Spleen (tissue), 11 donors: ENCODE results near the gene SEPHS1. TPM values are rescaled to one million over a fixed set of nuclear protein-coding genes. Genes with fewer than 3 reads are reported as not detected.

Source experiments
- DNase-seq: peaks from one replicate; pipeline ENCODE4 v3.0.0-alpha.2; 2020
- H3K27ac ChIP-seq, 8 donors: fragments of 200-600 bp; sonication (generic) in 7 of 8; 1 replicate in 4 of 8; 2 replicates in 4 of 8; pipeline versions ENCODE4 v1.5.0 to v1.8.0; 2016 to 2021; ENCODE audit warnings: inconsistent platforms in 4 of 8, mild to moderate bottlenecking in 4 of 8, moderate library complexity in 1 of 8
- H3K27me3 ChIP-seq, 7 donors: fragments of 200-600 bp; sonication (generic) in 6 of 7; replicated peaks in 1 of 7; 1 replicate in 4 of 7; 2 replicates in 3 of 7; pipeline versions ENCODE4 v1.5.0 to v1.8.0; 2016 to 2021; ENCODE audit warnings: inconsistent platforms in 3 of 7, mild to moderate bottlenecking in 1 of 7
- H3K36me3 ChIP-seq, 6 donors: fragments of 200-600 bp; sonication (generic) in 5 of 6; 1 replicate in 4 of 6; 2 replicates in 2 of 6; pipeline versions ENCODE4 v1.5.0 to v1.8.0; 2016 to 2021; ENCODE audit warnings: inconsistent platforms in 2 of 6
- H3K4me1 ChIP-seq, 6 donors: fragments of 200-600 bp; sonication (generic) in 5 of 6; 1 replicate in 3 of 6; 2 replicates in 3 of 6; pipeline versions ENCODE4 v1.5.0 to v1.8.0; 2016 to 2021; ENCODE audit warnings: inconsistent platforms in 3 of 6
- H3K4me3 ChIP-seq, 8 donors: fragments of 200-600 bp; sonication (generic) in 7 of 8; 1 replicate in 4 of 8; 2 replicates in 4 of 8; pipeline versions ENCODE4 v1.5.0 to v1.8.0; 2016 to 2021; ENCODE audit warnings: inconsistent platforms in 4 of 8, mild to moderate bottlenecking in 4 of 8, moderate library complexity in 2 of 8
- H3K9me3 ChIP-seq, 8 donors: fragments of 200-600 bp; sonication (generic) in 7 of 8; 1 replicate in 4 of 8; 2 replicates in 4 of 8; pipeline versions ENCODE4 v1.5.0 to v1.8.0; 2016 to 2021; ENCODE audit warnings: inconsistent platforms in 4 of 8
- POLR2A ChIP-seq, 3 donors: fragments of 450-650 bp; IDR thresholded peaks; one replicate each; pipeline ENCODE4 v1.5.1; 2017; ENCODE audit warnings: antibody characterized with exemption in 3 of 3, mild to moderate bottlenecking in 1 of 3
- POLR2AphosphoS5 ChIP-seq, 3 donors: sonication (generic); formaldehyde crosslinking; IDR thresholded peaks; one replicate each; pipeline ENCODE4 v1.5.1; 2017; ENCODE audit warnings: antibody characterized with exemption in 3 of 3
- WGBS, 5 donors: extraction: QIAGEN DNeasy Blood & Tissue Kit in 3 of 5; methylation state at CpG; one replicate each; pipeline versions ENCODE4 v1.1.5 to v1.1.7; 2013 to 2018; 5-methylcytosine and 5-hydroxymethylcytosine counted together
- intact Hi-C: fragments of 100-400 bp; cut with DNase I; formaldehyde crosslinking; loops from one replicate; pipeline ENCODE4 v1.15.0; 2023; ENCODE audit warnings: low total_unique reads
- polyA plus RNA-seq, 3 donors: library from polyadenylated mRNA; stranded (reverse); fragments of 200-250 nt; gene quantifications; one replicate each; pipeline ENCODE4 v1.2.1, GENCODE V29; 2013
- total RNA-seq, 7 donors: library from RNA; depleted of rRNA in 3 of 7; stranded (reverse); fragments of >200 nt in 3 of 7; fragmentation: NEBNext Ultra II Directional in 4 of 7; extraction: Animal tissue kit (Norgen Biotek cat#: 25700) in 4 of 7; gene quantifications; one replicate each; pipeline versions ENCODE4 v1.1.0 to v1.2.1, GENCODE V29; 2016 to 2021
- TF ChIP-seq, protein P1 (sequence below), 11 experiments: fragments of 200-600 bp in 7 of 11; fragments of 450-650 bp in 4 of 11; sonication (generic) in 4 of 11; IDR thresholded peaks in 8 of 11; conservative IDR thresholded peaks in 3 of 11; 1 replicate in 7 of 11; 2 replicates in 4 of 11; pipeline versions ENCODE4 v1.4.0 to v1.8.0; 2016 to 2021; ENCODE audit warnings: antibody characterized with exemption in 11 of 11, inconsistent platforms in 4 of 11, mild to moderate bottlenecking in 1 of 11
- donor health status: healthy with polysubstance abuse.
- donor health status: DM: no; HTN: no; CAD: no; lungs with moderate emphysema.
- donor health status: DM: no; HTN: no; CAD: no.
- donor health status: Bipolar disorder and iron deficiency.
- donor health status: healthy.
- donor health status: DM: no; HTN: no; CAD: no.
- donor health status: DM: yes; HTN: yes; CAD: no.

The SEPHS1 gene
- total and polyA plus RNA-seq, 10 donors: 15.4 to 44.0 (median 28.0) TPM

DNA sequence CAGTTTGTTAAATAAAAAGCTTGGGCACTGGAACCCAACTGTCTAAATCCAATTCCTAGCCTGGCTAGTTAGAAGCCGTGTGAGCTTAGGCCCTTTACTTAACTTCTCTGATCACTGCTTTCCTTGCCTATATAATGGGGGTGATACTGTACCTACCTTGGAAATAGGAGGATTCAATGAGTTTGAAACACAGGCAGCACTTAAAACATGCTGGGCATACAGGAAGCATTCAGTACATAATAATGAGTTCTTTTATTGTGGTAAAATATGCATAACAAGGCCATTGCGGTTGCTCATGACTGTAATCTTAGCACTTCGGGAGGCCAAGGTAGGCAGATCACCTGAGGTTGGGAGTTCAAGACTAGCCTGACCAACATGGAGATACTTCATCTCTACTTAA is 47.4 kb upstream of the SEPHS1 start:
- no peak for DNase-seq
- intact Hi-C loops: no loop called here
- peaks cover 0 to 6% (median 0%) of the 10 kb centered on the region in 8 donors for H3K9me3 ChIP-seq
- no peaks in the 10 kb centered on the region for H3K36me3 ChIP-seq
- H3K4me3 ChIP-seq: no peak overlapping the region
- H3K27me3 ChIP-seq: peaks cover 0 to 5% (median 0%) of the 10 kb centered on the region in 7 donors
- WGBS, 5 donors: 75 to 92% (median 89%) methylated on average over 3 of the region's 3 CpGs
- H3K27ac ChIP-seq: no peak overlapping the region
- TF ChIP-seq POLR2A (IDR thresholded peaks at IDR 0.05): no peak
- TF ChIP-seq POLR2AphosphoS5 (IDR thresholded peaks at IDR 0.05): no peak
- TF ChIP-seq, protein P1, sequence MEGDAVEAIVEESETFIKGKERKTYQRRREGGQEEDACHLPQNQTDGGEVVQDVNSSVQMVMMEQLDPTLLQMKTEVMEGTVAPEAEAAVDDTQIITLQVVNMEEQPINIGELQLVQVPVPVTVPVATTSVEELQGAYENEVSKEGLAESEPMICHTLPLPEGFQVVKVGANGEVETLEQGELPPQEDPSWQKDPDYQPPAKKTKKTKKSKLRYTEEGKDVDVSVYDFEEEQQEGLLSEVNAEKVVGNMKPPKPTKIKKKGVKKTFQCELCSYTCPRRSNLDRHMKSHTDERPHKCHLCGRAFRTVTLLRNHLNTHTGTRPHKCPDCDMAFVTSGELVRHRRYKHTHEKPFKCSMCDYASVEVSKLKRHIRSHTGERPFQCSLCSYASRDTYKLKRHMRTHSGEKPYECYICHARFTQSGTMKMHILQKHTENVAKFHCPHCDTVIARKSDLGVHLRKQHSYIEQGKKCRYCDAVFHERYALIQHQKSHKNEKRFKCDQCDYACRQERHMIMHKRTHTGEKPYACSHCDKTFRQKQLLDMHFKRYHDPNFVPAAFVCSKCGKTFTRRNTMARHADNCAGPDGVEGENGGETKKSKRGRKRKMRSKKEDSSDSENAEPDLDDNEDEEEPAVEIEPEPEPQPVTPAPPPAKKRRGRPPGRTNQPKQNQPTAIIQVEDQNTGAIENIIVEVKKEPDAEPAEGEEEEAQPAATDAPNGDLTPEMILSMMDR (IDR thresholded peaks at IDR 0.05 in 8 of 11, conservative IDR thresholded peaks at IDR 0.05 in 3 of 11): no peak
- peaks cover 0 to 7% (median 0%) of the 10 kb centered on the region in 6 donors for H3K4me1 ChIP-seq

DNA sequence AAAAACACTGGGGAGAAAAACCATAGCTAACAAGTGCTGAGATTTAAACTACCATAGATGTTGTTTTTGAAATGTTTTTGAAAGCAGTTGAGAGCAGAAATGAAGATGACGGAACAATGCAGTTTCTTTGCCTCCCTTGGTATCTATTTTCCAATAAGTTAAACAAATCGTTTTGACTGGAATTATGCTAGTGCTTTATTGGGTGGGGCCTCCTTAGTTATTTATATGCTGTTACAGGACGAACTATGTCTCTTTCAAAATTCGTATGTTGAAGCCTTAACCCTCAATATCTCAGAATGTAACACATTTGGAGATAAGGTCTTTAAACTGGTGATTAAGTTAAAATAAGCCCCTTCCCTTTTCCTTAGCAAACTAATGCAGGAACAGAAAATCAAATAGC is 45.5 kb upstream of the SEPHS1 start:
- Histone ChIP-seq H3K36me3 (no peaks in the 10 kb centered on the region), H3K4me1 (peaks cover 0 to 7% (median 0%) of the 10 kb centered on the region in 6 donors), H3K9me3 (no peaks in the 10 kb centered on the region), H3K27me3 (no peaks in the 10 kb centered on the region), H3K27ac (no peak overlapping the region), H3K4me3 (no peak overlapping the region)
- 70 to 87% (median 81%) methylated on average over 4 of the region's 4 CpGs for WGBS, 5 donors
- intact Hi-C loops: no loop called here
- DNase-seq: no peak
- TF ChIP-seq POLR2A (IDR thresholded peaks at IDR 0.05): no peak
- TF ChIP-seq, protein P1 (IDR thresholded peaks at IDR 0.05 in 8 of 11, conservative IDR thresholded peaks at IDR 0.05 in 3 of 11): no peak
- no peak for TF ChIP-seq POLR2AphosphoS5 (IDR thresholded peaks at IDR 0.05)

DNA sequence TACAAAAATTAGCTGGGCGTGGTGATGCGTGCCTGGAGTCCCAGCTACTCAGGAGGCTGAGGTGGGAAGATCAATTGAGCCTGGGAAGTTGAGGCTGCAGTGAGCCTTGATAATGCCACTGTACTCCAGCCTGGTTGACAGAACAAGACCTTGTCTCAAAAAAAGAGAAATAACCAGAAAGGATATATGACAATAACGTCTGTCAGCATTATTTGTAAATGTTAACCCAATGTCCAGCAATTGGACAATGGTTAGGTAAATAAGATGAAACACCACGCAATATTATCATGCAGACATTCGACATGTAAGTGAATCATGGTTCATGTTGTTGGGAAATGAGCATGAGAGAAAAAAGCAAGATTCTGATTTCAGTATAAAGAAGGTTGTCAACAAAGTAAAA is 44.6 kb upstream of the SEPHS1 start:
- Histone ChIP-seq H3K36me3 (no peaks in the 10 kb centered on the region), H3K4me3 (no peak overlapping the region), H3K27ac (no peak overlapping the region), H3K9me3 (no peaks in the 10 kb centered on the region), H3K4me1 (peaks cover 0 to 7% (median 0%) of the 10 kb centered on the region in 6 donors), H3K27me3 (no peaks in the 10 kb centered on the region)
- TF ChIP-seq, protein P1 (IDR thresholded peaks at IDR 0.05 in 8 of 11, conservative IDR thresholded peaks at IDR 0.05 in 3 of 11): no peak
- TF ChIP-seq POLR2A (IDR thresholded peaks at IDR 0.05): no peak
- no peak for TF ChIP-seq POLR2AphosphoS5 (IDR thresholded peaks at IDR 0.05)
- 88 to 95% (median 93%) methylated on average over 5 of the region's 5 CpGs for WGBS, 5 donors
- intact Hi-C loops: no loop called here
- DNase-seq: no peak

DNA sequence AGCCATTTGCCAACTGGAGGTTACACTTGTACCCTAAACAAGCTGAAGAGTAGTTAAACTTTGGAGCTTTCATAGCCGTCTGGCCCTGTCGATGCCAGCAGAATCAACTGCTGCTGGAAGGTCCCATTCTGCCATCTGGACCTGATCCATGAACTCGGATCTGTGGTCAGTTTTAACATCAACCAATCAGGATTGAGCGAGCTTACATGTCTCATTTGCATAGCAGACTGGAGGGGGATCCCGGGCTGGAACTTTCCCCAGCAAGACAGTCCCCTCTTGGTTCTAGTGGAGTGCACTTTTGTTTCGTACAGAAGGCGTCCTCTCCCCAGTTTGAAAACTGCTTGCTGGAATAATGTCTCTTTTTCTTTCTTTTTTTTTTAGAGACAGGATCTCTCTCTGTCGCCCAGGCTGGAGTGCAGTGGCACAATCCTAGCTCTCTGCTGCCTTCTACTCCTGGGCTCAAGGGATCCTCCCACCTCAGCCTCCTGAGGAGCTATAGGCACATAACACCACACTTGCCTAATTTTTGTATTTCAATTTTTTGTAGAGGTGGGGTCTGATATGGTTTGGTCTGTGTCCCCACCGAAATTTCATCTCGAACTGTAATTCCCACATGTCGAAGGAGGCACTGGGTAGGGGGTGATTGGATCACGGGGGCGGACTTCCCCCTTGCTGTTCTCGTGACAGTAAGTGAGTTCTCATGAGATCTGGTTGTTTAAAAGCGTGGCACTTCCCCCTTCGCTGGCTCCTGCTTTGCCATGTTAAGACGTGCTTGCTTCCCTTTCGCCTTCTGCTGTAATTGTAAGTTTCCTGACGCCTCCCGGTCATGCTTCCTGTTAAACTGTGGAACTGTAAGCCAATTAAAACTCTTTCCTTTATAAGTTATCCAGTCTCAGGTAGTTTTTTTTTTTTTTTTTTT is 42.8 kb upstream of the SEPHS1 start:
- H3K4me1 ChIP-seq: peaks cover 0 to 7% (median 0%) of the 10 kb centered on the region in 6 donors
- 37 to 41% (median 37%) methylated on average over 20 of the region's 20 CpGs for WGBS, 5 donors
- no peaks in the 10 kb centered on the region for H3K9me3 ChIP-seq
- no peak for DNase-seq
- no peaks in the 10 kb centered on the region for H3K36me3 ChIP-seq
- peak in 1 of 3 donors; percentile 62 for TF ChIP-seq POLR2AphosphoS5 (IDR thresholded peaks at IDR 0.05)
- no peak for TF ChIP-seq POLR2A (IDR thresholded peaks at IDR 0.05)
- H3K27ac ChIP-seq: peak overlapping the region in 3 of 8 donors; percentile 15 to 29 (median 24)
- intact Hi-C loops: no loop called here
- peak overlapping the region in 3 of 8 donors; percentile 9 to 44 (median 11) for H3K4me3 ChIP-seq
- H3K27me3 ChIP-seq: peaks cover 0 to 10% (median 0%) of the 10 kb centered on the region in 7 donors
